GM18868 (cell line): Measurements from ENCODE around the gene CREB5.
"Not testable (repeated sequence)": the region's sequence is repeated elsewhere in the genome, so short reads cannot be mapped to it uniquely, and the experiment has no call there.

Experiments
- ATAC-seq: cut with Tn5 transposase; IDR thresholded peaks from one replicate; pipeline ENCODE4 v1.9.1; 2021; ENCODE audit warnings: mild to moderate bottlenecking, moderate library complexity; ENCODE audit not compliant: unreplicated experiment

Gene CREB5

GRCh38 chr7:28793381-28794085 is 381.2 kb downstream of the CREB5 start:
- no peak for ATAC-seq

- no peak for ATAC-seq
Observed at GRCh38 chr7:28798274-28798673, 386.0 kb downstream of the CREB5 start.

- ATAC-seq, result no peak
Observed at GRCh38 chr7:28799619-28800018, 387.3 kb downstream of the CREB5 start.

GRCh38 chr7:28800150-28800549 is 387.8 kb downstream of the CREB5 start:
- no peak for ATAC-seq

- no peak for ATAC-seq
Observed at GRCh38 chr7:28802450-28802849, 390.1 kb downstream of the CREB5 start.

- ATAC-seq, result no peak
Observed at GRCh38 chr7:28804157-28804556, 391.8 kb downstream of the CREB5 start.

GRCh38 chr7:28804990-28805389 is 392.7 kb downstream of the CREB5 start:
- ATAC-seq, result no peak

GRCh38 chr7:28806841-28807240 is 394.5 kb downstream of the CREB5 start:
- no peak for ATAC-seq

GRCh38 chr7:28807396-28807994 is 395.2 kb downstream of the CREB5 start:
- ATAC-seq, result no peak

GRCh38 chr7:28808796-28809533 is 396.6 kb downstream of the CREB5 start:
- no peak for ATAC-seq

- no peak for ATAC-seq
Observed at GRCh38 chr7:28811008-28811407, 398.7 kb downstream of the CREB5 start.

- ATAC-seq, result no peak
Observed at GRCh38 chr7:28811701-28812430, 399.5 kb downstream of the CREB5 start.

GRCh38 chr7:28812616-28813015 is 400.3 kb downstream of the CREB5 start:
- ATAC-seq, result no peak

GRCh38 chr7:28813243-28813962 is 401.1 kb downstream of the CREB5 start:
- ATAC-seq, result no peak

- peak; percentile 51 for ATAC-seq
Observed at GRCh38 chr7:28815369-28815927, 403.1 kb downstream of the CREB5 start.

- peak; percentile 88 for ATAC-seq
Observed at GRCh38 chr7:28815928-28816373, 403.6 kb downstream of the CREB5 start.

GRCh38 chr7:28818996-28819395 is 406.7 kb downstream of the CREB5 start:
- ATAC-seq, result no peak

GRCh38 chr7:28823582-28823981 is 411.3 kb downstream of the CREB5 start:
- ATAC-seq, result no peak

GRCh38 chr7:28825817-28826448 is 413.6 kb downstream of the CREB5 start:
- ATAC-seq, result not testable (repeated sequence)

- ATAC-seq, result no peak
Observed at GRCh38 chr7:28830846-28831245, 418.5 kb downstream of the CREB5 start.
